ENCODE data around the gene OR4D2. TPM values are rescaled to one million over a fixed set of nuclear protein-coding genes. Genes with fewer than 3 reads are reported as not detected.

Gene OR4D2
- total RNA-seq, 2 donors from 2014 or later, result not detected

DNA sequence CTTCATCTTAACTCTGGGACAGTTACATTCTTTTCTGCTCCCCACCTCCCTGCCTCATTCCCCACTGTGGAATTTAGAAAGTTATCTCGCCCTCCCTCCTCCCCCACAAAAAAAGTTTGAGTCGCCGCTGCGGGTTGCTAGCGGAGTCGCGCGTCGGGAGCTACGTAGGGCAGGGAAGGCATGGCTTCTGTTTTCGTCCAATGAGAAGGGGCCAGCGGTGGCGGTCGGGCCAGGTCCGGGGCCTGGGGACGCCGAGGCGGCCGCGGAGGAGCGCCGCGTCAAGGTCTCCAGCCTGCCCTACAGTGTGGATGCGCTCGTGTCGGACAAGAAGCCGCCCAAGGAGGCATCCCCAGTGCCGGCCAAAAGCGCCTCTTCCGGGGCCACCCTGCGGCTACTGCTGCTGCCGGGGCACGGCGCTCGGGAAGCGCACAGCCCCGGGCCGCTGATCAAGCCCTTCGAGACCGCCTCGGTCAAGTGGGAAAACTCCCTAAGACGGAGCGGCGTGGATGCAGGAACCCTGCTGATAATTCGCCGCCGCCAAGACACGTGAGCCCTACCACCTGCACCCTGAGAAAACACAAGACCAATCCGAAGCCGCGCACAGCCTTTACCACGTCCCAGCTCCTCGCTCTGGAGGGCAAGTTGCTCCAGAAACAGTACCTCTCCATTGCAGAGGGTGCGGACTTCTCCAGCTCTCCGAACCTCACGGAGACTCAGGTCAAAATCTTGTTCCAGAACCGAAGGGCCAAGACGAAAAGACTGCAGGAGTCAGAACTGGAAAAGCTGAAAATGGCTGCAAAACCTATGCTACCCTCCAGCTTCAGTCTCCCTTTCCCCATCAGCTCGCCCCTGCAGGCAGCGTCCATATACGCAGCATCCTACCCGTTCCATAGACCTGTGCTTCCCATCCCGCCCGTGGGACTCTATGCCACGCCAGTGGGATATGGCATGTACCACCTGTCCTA is 9.7 kb upstream of the OR4D2 start:
- Mint-ChIP-seq H3K9me3 (peaks cover 0 to 8% of the 10 kb centered on the region in 2 donors), H3K27ac (peak overlapping the region; percentile 70 to 89), H3K36me3 (no peaks in the 10 kb centered on the region)
- DNase-seq (ENCODE audit: low spot score in 2 of 2) (peak; percentile 62 to 75), ATAC-seq (peak; percentile 88 to 90)

DNA sequence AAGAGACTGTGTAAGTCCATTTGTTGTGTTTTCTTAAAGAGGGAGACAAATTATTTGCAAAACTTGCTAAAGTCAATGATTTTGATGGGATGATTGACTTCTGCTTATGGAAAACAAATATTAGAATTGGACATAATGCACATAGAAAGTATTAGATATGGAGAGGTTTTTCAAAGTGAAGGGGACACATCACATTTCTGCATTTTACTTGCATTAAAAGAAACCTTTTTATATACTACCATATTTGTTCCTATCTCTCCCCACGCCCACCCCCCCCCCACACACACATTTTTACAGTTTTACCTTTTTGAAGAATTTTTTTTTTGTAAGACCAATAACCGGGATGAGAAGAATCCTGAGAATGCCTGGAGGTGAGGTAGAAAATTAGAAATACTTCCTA is 8.6 kb upstream of the OR4D2 start:
- no peaks in the 10 kb centered on the region for H3K36me3 Mint-ChIP-seq
- ATAC-seq, result no peak
- DNase-seq (ENCODE audit: low spot score in 2 of 2), result no peak
- peaks cover 0 to 8% of the 10 kb centered on the region in 2 donors for H3K9me3 Mint-ChIP-seq
- H3K27ac Mint-ChIP-seq, result no peak overlapping the region

DNA sequence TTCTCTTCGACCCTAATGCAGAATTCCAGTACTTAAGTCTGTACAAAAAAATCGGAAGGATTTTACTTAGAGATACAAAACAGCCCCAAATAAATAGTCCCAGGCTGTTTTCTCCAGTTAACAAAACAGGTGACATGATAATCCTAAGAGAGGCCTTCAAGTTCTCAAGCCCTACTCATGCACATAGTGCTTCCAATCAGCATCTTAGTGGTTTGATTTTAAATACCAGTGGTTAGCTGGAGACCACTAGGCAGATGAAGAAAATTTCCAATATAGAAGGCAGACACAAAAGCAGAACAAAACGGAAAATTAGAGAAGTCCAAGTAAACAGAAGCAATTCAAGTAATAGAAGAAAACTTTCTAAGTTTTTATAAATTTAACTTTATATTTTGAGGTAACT is 5.2 kb upstream of the OR4D2 start:
- no peak for DNase-seq (ENCODE audit: low spot score in 2 of 2)
- ATAC-seq, result no peak
- no peaks in the 10 kb centered on the region for H3K36me3 Mint-ChIP-seq
- no peaks in the 10 kb centered on the region for H3K9me3 Mint-ChIP-seq
- no peak overlapping the region for H3K27ac Mint-ChIP-seq

DNA sequence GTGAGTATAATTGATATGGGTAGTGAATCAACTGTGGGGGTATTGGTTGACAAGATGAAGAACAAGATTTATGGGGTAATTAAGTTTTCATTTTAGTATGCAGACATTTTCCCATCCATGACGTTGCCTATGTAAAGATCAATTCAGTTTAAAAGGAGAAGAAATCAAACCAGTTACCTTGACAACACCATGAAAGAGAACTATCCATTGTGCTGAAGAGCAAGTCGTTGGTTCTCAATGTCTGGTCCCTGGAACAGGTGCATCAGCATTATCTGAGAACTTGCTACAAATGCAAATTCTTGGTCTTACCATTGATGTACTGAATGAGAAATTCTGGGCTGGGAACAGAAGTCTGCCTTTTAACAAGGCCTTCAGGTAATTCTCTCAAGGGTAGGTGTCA is 801 bp upstream of the OR4D2 start:
- no peak overlapping the region for H3K27ac Mint-ChIP-seq
- DNase-seq (ENCODE audit: low spot score in 2 of 2) (no peak), ATAC-seq (no peak)
- H3K9me3 Mint-ChIP-seq, result no peaks in the 10 kb centered on the region
- no peaks in the 10 kb centered on the region for H3K36me3 Mint-ChIP-seq

DNA sequence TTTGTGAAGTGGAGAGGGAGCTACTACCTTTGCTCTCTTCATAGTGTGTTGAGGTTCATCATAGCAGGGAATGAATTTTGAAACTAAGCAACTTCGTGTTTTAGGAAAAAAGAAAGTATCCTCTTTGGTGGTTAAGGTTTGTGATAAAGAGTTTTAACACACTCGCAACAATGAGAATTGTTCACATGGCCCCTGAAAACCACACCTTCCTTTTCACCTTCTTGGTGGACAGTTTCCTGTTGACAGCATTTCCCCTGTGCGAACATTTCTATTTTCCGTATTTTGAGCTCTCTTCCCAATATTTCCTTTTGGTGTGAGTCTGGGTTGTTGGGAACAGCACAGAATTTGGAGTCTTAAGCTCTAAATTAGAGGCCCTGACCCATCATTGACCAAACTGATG is 3.8 kb downstream of the OR4D2 start:
- peak overlapping the region in 1 of 2 donors; percentile 89 for H3K27ac Mint-ChIP-seq
- H3K9me3 Mint-ChIP-seq, result no peaks in the 10 kb centered on the region
- ATAC-seq, result no peak
- DNase-seq (ENCODE audit: low spot score in 2 of 2), result no peak
- no peaks in the 10 kb centered on the region for H3K36me3 Mint-ChIP-seq

DNA sequence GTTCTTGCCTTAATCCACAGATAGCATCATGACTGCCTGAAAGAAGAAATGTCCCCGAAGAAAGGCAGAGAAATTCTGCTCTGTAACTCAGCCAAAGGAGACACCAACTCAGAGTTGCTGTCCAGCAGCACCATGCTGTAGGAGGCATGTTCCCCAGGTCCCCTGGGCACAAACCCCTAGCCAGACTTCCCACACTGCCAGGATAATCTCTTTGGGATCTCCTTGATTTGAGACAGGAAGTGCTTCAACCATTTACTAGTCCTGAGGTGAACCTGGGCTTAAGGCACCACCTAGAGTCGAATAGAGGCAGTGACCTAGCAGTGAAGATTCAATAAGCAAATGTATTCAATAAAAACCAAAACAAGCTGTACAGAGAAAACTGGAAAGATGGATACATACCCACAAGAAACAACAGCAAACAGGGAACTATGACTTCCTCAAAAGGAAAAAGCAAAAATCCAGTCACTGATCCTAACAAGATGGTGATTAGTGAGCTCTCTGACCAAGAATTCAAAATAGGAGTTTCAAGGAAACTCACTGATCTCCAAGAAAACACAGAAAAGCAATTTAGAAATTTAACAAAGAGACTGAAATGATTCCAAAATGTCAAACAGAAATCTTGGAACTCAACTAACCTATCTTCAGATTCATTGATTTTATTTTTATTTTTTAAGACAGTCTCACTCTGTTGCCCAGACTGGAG is 5.7 kb downstream of the OR4D2 start:
- Mint-ChIP-seq H3K36me3 (no peaks in the 10 kb centered on the region), H3K27ac (peak overlapping the region in 1 of 2 donors; percentile 85), H3K9me3 (no peaks in the 10 kb centered on the region)
- DNase-seq (ENCODE audit: low spot score in 2 of 2), result peak in 1 of 2 donors; percentile 40
- peak; percentile 81 to 98 for ATAC-seq

DNA sequence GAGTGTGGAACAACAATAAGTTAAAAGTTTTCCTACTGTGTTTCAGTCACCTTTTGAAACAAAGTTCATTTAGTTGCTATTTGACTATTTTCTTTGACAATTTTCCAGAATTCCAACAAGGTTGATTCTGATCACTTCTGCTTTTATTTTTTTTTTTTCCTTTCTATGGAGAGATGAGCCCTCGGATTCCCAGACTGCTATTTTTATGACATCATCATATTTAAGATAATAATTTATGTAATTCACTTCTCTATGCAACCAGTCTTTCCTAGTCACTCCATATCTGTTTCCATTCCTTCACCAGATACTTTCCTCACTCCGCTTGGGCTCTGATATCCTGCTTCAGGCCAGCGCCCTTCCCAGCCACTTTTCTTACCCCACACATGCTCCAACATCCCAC is 8.1 kb downstream of the OR4D2 start:
- Mint-ChIP-seq H3K9me3 (no peaks in the 10 kb centered on the region), H3K36me3 (no peaks in the 10 kb centered on the region), H3K27ac (no peak overlapping the region)
- DNase-seq (ENCODE audit: low spot score in 2 of 2) (no peak), ATAC-seq (no peak)

DNA sequence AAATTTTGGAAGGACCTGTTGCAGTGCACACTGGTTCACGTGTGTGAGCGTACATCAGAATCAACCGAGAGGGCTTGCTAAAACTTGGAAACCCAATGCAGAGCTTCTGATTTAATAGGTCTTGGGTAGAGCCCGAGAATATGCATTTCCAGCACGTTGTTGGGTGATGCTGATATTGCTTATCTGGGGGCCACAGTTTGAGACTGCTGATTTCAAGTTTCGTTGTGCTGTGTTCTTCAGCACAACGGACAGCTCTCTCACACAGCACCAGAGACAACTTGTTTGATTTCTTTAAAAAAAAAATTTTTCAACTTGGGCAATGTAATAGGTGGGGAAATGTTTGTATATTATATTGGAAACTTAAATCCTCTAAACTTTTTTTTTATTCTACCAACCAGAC is 9.4 kb downstream of the OR4D2 start:
- no peaks in the 10 kb centered on the region for H3K36me3 Mint-ChIP-seq
- DNase-seq (ENCODE audit: low spot score in 2 of 2) (no peak), ATAC-seq (no peak)
- no peak overlapping the region for H3K27ac Mint-ChIP-seq
- no peaks in the 10 kb centered on the region for H3K9me3 Mint-ChIP-seq

DNA sequence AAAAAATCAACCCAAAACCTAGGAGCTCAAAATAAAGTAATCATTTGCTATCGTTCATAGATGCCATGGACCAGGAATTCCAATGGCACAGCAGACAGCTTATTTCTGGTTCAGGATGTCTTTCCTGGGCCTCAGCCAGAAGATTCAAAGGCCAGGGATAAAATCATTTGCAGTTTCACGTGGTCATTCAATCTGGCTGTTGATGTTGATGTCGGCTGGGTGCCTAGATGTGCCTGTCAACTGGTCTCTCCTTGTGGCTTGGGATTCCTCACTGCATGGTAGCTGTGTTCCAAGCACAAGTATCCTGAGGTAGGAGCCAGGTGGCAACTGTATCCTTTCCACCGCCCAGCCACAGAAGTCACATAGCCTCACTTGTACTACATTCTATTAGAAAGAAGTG is 15.0 kb downstream of the OR4D2 start:
- Mint-ChIP-seq H3K36me3 (no peaks in the 10 kb centered on the region), H3K9me3 (no peaks in the 10 kb centered on the region), H3K27ac (no peak overlapping the region)
- DNase-seq (ENCODE audit: low spot score in 2 of 2), result no peak
- ATAC-seq, result no peak

DNA sequence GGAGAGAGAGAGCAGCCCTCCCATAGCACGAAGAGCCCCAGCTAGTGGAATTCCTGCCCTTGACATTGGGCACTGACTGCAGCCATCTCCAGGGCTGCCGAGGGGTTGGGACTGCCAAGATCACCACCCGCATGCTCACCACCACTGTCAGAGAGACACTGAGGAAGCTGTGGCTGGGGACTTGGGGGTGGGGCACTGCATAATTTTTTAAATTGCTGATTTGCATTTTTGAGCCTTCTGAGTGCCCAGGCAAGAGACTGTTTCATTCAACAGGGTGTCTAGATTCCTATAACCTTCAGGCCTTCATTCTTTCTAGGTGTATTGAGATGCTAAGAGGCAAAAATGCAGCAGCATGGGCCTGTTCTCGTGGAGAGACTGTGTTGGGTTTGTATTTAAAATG is 16.7 kb downstream of the OR4D2 start:
- Mint-ChIP-seq H3K9me3 (no peaks in the 10 kb centered on the region), H3K27ac (no peak overlapping the region), H3K36me3 (no peaks in the 10 kb centered on the region)
- no peak for DNase-seq (ENCODE audit: low spot score in 2 of 2)
- no peak for ATAC-seq

DNA sequence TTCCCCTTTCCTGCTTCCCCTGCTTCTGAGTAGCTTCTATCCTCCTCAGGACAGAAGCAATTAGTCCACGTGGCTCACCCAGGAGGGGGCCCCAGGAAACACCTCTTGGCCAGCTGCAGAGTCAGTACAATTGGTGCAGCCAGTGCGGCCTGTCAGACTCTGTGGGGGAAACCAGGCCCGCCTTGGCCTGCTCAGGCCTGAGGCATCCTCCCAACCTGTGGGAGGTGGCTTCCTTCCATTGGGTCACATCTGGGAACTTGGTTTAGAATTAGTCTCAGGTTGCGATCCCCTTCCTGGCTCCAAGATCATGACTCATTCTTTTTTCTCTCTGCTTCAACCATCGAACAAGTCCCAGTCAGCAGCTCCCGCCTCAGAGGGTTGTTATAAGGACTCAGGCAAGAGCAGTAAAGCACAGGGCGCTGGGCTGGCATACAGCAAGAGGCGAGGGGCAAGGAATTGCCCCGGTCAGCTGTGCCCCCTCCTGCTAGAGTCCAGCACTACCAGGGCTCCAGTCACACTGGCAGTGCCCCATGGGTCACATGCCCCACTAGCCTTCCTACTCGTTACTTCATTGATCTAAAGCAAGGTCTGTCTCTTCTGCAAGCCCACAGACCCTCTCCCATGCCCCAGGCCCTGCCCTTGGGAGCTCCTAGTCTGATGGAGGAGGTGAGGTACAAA is 17.7 kb downstream of the OR4D2 start:
- H3K36me3 Mint-ChIP-seq, result no peaks in the 10 kb centered on the region
- DNase-seq (ENCODE audit: low spot score in 2 of 2) (no peak), ATAC-seq (no peak)
- no peaks in the 10 kb centered on the region for H3K9me3 Mint-ChIP-seq
- H3K27ac Mint-ChIP-seq, result no peak overlapping the region

DNA sequence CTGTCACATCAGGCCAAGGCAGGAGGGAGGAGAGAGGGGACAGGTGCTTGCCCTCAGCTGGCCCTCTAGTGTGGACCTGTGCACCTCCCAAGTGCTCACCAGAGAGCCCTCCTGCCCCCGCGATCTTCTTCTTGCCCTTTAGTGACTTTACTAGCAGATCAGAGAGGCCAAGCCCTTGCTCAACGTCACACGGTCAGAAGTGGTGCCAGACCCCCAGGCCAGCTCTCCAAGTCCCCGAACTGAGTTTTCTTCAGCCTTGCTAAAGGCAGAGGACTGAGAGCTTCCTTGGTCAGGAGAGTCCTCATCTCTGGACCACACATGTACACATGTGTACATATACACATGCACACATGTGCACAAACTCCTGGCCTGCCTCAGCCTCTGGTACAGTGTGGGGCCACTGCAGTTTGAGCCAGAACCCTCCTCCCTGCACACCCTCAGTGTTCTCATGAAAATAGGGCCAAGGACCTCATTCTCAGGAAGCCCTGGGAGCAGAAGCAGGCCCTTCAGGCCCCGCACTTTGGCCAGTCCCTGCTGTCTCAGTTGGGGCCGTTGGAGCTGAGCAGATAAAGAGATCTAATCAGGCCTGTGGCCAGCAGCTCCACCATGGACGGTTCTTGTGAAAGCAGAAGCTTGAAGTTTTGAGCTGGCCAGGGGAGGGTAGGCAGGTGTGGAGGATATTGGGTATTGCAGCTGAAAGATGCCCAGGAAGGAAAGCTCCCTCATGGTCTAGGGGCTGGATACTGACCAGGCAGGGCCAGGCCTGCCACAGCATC is 18.4 kb downstream of the OR4D2 start:
- Mint-ChIP-seq H3K9me3 (no peaks in the 10 kb centered on the region), H3K27ac (no peak overlapping the region), H3K36me3 (no peaks in the 10 kb centered on the region)
- DNase-seq (ENCODE audit: low spot score in 2 of 2) (no peak), ATAC-seq (no peak)

DNA sequence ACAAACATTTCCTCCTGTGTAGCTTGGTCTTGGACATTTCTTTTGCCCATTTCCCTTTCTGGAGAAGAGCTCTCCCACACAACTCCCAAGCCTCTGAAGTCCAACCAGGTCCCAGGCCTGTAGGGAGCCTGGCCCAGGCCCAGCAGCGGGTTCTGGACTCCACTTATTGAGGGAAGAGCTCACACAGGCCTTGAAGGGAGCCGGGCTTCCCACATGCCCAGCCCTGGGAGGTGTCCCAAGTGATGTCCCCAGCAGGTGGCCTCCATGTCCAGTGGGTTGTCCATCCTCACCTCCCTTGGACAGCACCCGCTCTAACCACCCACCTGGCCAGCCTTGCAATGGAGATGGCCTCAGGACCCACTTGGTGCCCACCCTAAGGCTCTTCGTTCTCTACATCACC is 19.8 kb downstream of the OR4D2 start:
- no peaks in the 10 kb centered on the region for H3K9me3 Mint-ChIP-seq
- no peaks in the 10 kb centered on the region for H3K36me3 Mint-ChIP-seq
- H3K27ac Mint-ChIP-seq, result peak overlapping the region in 1 of 2 donors; percentile 10
- no peak for DNase-seq (ENCODE audit: low spot score in 2 of 2)
- no peak for ATAC-seq

DNA sequence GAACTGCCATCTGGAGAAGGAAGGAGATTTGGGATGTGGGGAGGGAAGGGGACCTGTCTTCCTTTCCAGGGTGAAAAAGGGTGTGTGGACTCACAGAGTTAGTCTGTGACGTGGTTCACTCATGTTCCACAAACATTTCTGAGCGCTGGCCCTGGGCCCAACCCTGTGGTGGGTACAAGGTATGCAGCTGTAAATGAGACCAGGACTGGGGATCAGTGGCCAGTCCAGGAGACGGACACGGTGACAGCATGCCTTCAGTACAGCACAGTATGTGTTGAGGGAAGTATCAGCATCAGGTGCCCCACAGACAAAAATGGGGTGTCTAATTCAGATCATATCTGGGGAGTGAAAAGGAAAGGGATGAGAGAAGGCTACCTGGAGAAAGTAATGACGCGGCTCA is 20.3 kb downstream of the OR4D2 start:
- Mint-ChIP-seq H3K27ac (no peak overlapping the region), H3K9me3 (no peaks in the 10 kb centered on the region), H3K36me3 (no peaks in the 10 kb centered on the region)
- ATAC-seq (no peak), DNase-seq (ENCODE audit: low spot score in 2 of 2) (no peak)

DNA sequence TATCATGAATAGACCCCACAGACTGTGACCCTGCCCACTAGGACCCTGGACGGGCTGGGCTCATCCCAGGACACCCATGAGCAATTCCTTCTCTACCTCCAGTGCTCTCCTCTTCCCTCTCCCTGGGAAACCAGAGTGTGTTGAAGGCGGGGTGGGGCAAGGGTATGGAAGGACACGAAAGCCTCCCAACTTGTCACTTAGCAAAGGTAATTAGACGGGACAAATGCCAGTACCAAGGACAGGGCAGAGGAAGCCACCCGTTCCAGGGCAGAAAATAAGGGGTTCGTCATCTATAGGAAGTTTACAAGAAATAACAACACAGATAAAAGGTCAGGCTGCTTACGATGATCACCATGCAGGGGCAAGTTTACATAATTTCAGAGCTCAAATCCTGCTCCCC is 20.9 kb downstream of the OR4D2 start:
- no peaks in the 10 kb centered on the region for H3K9me3 Mint-ChIP-seq
- H3K27ac Mint-ChIP-seq, result no peak overlapping the region
- no peak for ATAC-seq
- DNase-seq (ENCODE audit: low spot score in 2 of 2), result no peak
- H3K36me3 Mint-ChIP-seq, result no peaks in the 10 kb centered on the region

DNA sequence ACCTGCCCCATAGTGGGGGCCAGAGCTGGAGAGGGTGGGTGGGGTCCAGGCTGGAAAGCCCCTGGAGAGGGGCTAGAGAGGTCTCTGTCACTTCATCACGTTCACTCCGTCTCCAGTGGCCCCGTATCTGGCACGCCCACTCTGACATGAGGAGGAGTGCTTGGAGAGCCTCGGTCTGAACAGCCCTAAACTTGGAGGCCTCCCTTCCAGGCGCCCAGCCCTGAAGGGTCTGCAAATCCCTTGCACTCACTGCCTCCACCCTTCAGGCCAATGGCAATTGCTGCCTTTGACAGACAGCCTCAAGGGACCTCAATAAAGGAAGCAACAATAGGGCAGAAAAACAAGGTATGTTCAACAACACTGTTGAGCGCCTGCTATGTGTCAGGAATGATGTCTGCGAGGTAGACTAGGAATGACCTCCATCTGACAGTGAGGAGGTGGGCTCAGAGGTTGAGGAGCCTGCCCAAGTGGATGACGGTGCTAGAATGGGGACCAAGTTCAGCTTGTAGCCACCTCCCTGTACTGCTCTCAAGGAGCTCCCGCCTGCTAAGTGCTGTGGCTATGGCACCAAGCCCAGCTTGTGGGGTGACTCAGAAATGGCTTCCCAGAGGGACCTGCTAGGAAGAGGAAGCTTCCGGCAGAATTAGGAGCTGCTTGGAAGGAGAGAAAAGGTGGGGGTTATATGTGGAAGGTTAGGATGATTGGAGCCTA is 22.8 kb downstream of the OR4D2 start:
- no peaks in the 10 kb centered on the region for H3K9me3 Mint-ChIP-seq
- H3K36me3 Mint-ChIP-seq, result no peaks in the 10 kb centered on the region
- DNase-seq (ENCODE audit: low spot score in 2 of 2) (no peak), ATAC-seq (no peak)
- H3K27ac Mint-ChIP-seq, result no peak overlapping the region
